Spleen (tissue), 11 donors: ENCODE results near the gene RIPK4. TPM values are rescaled to one million over a fixed set of nuclear protein-coding genes. Genes with fewer than 3 reads are reported as not detected.

Experiments
- DNase-seq: peaks from one replicate; pipeline ENCODE4 v3.0.0-alpha.2; 2020
- H3K27ac ChIP-seq, 8 donors: fragments of 200-600 bp; sonication (generic) in 7 of 8; 1 replicate in 4 of 8; 2 replicates in 4 of 8; pipeline versions ENCODE4 v1.5.0 to v1.8.0; 2016 to 2021; ENCODE audit warnings: inconsistent platforms in 4 of 8, mild to moderate bottlenecking in 4 of 8, moderate library complexity in 1 of 8
- H3K27me3 ChIP-seq, 7 donors: fragments of 200-600 bp; sonication (generic) in 6 of 7; replicated peaks in 1 of 7; 1 replicate in 4 of 7; 2 replicates in 3 of 7; pipeline versions ENCODE4 v1.5.0 to v1.8.0; 2016 to 2021; ENCODE audit warnings: inconsistent platforms in 3 of 7, mild to moderate bottlenecking in 1 of 7
- H3K36me3 ChIP-seq, 6 donors: fragments of 200-600 bp; sonication (generic) in 5 of 6; 1 replicate in 4 of 6; 2 replicates in 2 of 6; pipeline versions ENCODE4 v1.5.0 to v1.8.0; 2016 to 2021; ENCODE audit warnings: inconsistent platforms in 2 of 6
- H3K4me1 ChIP-seq, 6 donors: fragments of 200-600 bp; sonication (generic) in 5 of 6; 1 replicate in 3 of 6; 2 replicates in 3 of 6; pipeline versions ENCODE4 v1.5.0 to v1.8.0; 2016 to 2021; ENCODE audit warnings: inconsistent platforms in 3 of 6
- H3K4me3 ChIP-seq, 8 donors: fragments of 200-600 bp; sonication (generic) in 7 of 8; 1 replicate in 4 of 8; 2 replicates in 4 of 8; pipeline versions ENCODE4 v1.5.0 to v1.8.0; 2016 to 2021; ENCODE audit warnings: inconsistent platforms in 4 of 8, mild to moderate bottlenecking in 4 of 8, moderate library complexity in 2 of 8
- H3K9me3 ChIP-seq, 8 donors: fragments of 200-600 bp; sonication (generic) in 7 of 8; 1 replicate in 4 of 8; 2 replicates in 4 of 8; pipeline versions ENCODE4 v1.5.0 to v1.8.0; 2016 to 2021; ENCODE audit warnings: inconsistent platforms in 4 of 8
- POLR2A ChIP-seq, 3 donors: fragments of 450-650 bp; IDR thresholded peaks; one replicate each; pipeline ENCODE4 v1.5.1; 2017; ENCODE audit warnings: antibody characterized with exemption in 3 of 3, mild to moderate bottlenecking in 1 of 3
- POLR2AphosphoS5 ChIP-seq, 3 donors: sonication (generic); formaldehyde crosslinking; IDR thresholded peaks; one replicate each; pipeline ENCODE4 v1.5.1; 2017; ENCODE audit warnings: antibody characterized with exemption in 3 of 3
- WGBS, 5 donors: extraction: QIAGEN DNeasy Blood & Tissue Kit in 3 of 5; methylation state at CpG; one replicate each; pipeline versions ENCODE4 v1.1.5 to v1.1.7; 2013 to 2018; 5-methylcytosine and 5-hydroxymethylcytosine counted together
- intact Hi-C: fragments of 100-400 bp; cut with DNase I; formaldehyde crosslinking; loops from one replicate; pipeline ENCODE4 v1.15.0; 2023; ENCODE audit warnings: low total_unique reads
- polyA plus RNA-seq, 3 donors: library from polyadenylated mRNA; stranded (reverse); fragments of 200-250 nt; gene quantifications; one replicate each; pipeline ENCODE4 v1.2.1, GENCODE V29; 2013
- total RNA-seq, 7 donors: library from RNA; depleted of rRNA in 3 of 7; stranded (reverse); fragments of >200 nt in 3 of 7; fragmentation: NEBNext Ultra II Directional in 4 of 7; extraction: Animal tissue kit (Norgen Biotek cat#: 25700) in 4 of 7; gene quantifications; one replicate each; pipeline versions ENCODE4 v1.1.0 to v1.2.1, GENCODE V29; 2016 to 2021
- TF ChIP-seq, protein P1 (sequence below), 11 experiments: fragments of 200-600 bp in 7 of 11; fragments of 450-650 bp in 4 of 11; sonication (generic) in 4 of 11; IDR thresholded peaks in 8 of 11; conservative IDR thresholded peaks in 3 of 11; 1 replicate in 7 of 11; 2 replicates in 4 of 11; pipeline versions ENCODE4 v1.4.0 to v1.8.0; 2016 to 2021; ENCODE audit warnings: antibody characterized with exemption in 11 of 11, inconsistent platforms in 4 of 11, mild to moderate bottlenecking in 1 of 11
- donor health status: healthy with polysubstance abuse.
- donor health status: DM: no; HTN: no; CAD: no; lungs with moderate emphysema.
- donor health status: DM: no; HTN: no; CAD: no.
- donor health status: Bipolar disorder and iron deficiency.
- donor health status: healthy.
- donor health status: DM: no; HTN: no; CAD: no.
- donor health status: DM: yes; HTN: yes; CAD: no.

RIPK4 gene
- total and polyA plus RNA-seq, 10 donors = 0.02 to 0.06 (median 0.06) TPM; not detected in 7

DNA sequence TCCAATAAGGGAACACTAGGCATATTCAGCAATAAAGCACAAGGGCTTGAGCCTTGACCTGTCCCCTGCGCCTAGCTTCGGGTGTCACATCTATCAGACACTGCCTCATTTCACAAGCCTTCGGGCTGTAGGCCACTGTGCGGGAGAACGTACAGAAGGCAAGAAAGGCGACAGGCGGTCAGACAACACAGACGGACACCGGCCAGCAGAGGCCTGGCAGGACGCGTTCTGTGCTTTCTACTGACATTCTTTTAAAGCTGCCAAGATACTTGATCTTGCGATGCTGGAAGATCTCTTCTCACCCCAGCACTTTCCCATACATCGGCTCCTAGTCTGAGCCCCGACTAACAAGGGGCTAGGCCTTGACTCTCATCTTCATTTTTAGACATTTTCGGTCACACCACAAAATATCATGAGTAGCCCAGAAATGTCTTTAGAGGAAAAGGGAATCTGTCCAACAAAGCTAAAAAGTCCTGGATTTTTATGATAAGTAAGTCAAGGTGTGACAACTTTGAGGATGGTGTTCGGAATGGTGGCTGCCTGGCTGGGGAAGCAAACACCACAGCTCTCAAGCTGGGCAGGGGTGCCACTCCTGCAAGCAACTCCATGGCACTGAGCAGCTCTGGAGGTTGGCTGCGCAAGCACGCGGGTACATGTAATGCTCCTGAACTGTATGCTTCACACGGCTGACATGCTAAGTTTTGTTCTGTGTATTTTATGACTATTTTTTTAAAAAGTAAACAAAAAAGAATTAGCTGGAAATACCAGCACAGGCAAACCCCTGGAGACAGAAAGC lies 18.7 kb downstream of the RIPK4 start:
- DNase-seq = peak; percentile 47
- WGBS, 5 donors = 87 to 97% (median 91%) methylated on average over 20 of the region's 20 CpGs

DNA sequence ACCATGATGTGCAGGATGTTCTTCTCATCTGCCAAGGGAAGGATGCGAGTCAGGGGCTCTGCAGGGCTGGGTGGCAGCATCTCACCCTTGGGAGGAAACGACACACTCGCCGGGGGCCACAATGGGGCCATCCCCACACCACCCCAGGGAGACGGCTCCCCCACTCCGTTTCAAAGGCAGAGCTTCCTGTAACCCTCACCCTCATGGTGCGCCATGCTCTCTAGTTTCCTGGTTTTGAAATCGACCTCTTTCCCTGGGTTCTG lies 20.2 kb downstream of the RIPK4 start:
- no peak for DNase-seq

More for the DNA sequence above, 18.7 kb downstream of the RIPK4 start:
- Histone ChIP-seq H3K9me3 (no peaks in the 10 kb centered on the region), H3K36me3 (no peaks in the 10 kb centered on the region), H3K4me3 (no peak overlapping the region), H3K4me1 (no peaks in the 10 kb centered on the region), H3K27ac (no peak overlapping the region), H3K27me3 (peaks cover 0 to 29% (median 0%) of the 10 kb centered on the region in 7 donors)
- intact Hi-C loops = no loop called here
- TF ChIP-seq POLR2AphosphoS5 (IDR thresholded peaks at IDR 0.05) = no peak
- TF ChIP-seq POLR2A (IDR thresholded peaks at IDR 0.05) = no peak
- TF ChIP-seq, protein P1, sequence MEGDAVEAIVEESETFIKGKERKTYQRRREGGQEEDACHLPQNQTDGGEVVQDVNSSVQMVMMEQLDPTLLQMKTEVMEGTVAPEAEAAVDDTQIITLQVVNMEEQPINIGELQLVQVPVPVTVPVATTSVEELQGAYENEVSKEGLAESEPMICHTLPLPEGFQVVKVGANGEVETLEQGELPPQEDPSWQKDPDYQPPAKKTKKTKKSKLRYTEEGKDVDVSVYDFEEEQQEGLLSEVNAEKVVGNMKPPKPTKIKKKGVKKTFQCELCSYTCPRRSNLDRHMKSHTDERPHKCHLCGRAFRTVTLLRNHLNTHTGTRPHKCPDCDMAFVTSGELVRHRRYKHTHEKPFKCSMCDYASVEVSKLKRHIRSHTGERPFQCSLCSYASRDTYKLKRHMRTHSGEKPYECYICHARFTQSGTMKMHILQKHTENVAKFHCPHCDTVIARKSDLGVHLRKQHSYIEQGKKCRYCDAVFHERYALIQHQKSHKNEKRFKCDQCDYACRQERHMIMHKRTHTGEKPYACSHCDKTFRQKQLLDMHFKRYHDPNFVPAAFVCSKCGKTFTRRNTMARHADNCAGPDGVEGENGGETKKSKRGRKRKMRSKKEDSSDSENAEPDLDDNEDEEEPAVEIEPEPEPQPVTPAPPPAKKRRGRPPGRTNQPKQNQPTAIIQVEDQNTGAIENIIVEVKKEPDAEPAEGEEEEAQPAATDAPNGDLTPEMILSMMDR (IDR thresholded peaks at IDR 0.05 in 8 of 11, conservative IDR thresholded peaks at IDR 0.05 in 3 of 11) = no peak

DNA sequence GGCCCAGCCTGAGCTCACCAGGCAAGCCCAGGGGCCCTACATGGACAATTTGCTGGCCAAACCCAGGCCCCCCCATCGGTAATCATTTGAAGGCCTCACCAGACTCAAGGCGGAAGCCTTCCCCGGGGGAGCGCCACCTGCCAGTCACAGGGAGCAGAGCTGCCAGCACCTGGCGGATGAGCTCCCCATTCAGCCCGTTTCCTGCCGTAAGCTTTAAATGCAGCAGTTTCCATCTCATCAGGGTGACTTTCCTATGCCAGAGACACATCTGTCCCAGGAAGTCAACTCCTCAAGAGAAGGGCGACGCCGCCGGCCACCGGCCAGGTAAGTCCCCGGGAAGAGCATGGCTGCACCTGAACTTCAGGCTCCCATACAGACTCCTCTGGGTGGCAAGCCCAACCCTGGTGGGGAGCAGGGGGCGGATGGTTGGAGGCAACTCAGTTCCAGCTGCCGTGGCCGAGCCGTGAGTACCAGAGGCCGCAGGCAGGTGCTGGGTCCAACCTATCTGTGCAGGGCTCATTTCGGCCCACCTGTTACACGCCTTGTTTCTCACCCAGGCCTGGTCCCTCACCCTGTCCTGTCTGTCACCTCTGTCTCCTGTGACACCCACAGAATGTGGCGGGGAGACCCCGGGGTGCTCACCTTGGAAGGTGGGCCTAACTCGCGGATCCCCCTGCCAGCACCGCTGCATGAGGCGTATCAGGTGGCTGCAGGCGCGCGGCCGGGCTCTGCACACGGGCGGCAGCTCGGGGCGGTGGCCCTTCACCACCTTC lies 20.7 kb downstream of the RIPK4 start:
- intact Hi-C loops = no loop called here
- no peaks in the 10 kb centered on the region for H3K4me1 ChIP-seq
- TF ChIP-seq POLR2AphosphoS5 (IDR thresholded peaks at IDR 0.05) (no peak), POLR2A (IDR thresholded peaks at IDR 0.05) (no peak)
- TF ChIP-seq, protein P1 (IDR thresholded peaks at IDR 0.05 in 8 of 11, conservative IDR thresholded peaks at IDR 0.05 in 3 of 11) = no peak
- DNase-seq = no peak
- no peaks in the 10 kb centered on the region for H3K9me3 ChIP-seq
- H3K4me3 ChIP-seq = no peak overlapping the region
- H3K27me3 ChIP-seq = peaks cover 0 to 37% (median 0%) of the 10 kb centered on the region in 7 donors
- H3K36me3 ChIP-seq = no peaks in the 10 kb centered on the region
- 89 to 96% (median 92%) methylated on average over 21 to 34 of the region's 34 CpGs for WGBS, 5 donors
- H3K27ac ChIP-seq = no peak overlapping the region

More for the DNA sequence above, 20.2 kb downstream of the RIPK4 start:
- Histone ChIP-seq H3K4me3 (no peak overlapping the region), H3K4me1 (no peaks in the 10 kb centered on the region), H3K9me3 (no peaks in the 10 kb centered on the region), H3K27me3 (peaks cover 0 to 35% (median 0%) of the 10 kb centered on the region in 7 donors), H3K36me3 (no peaks in the 10 kb centered on the region), H3K27ac (no peak overlapping the region)
- TF ChIP-seq POLR2AphosphoS5 (IDR thresholded peaks at IDR 0.05) = no peak
- TF ChIP-seq, protein P1 (IDR thresholded peaks at IDR 0.05 in 8 of 11, conservative IDR thresholded peaks at IDR 0.05 in 3 of 11) = no peak
- TF ChIP-seq POLR2A (IDR thresholded peaks at IDR 0.05) = no peak
- 44 to 79% (median 59%) methylated on average over 4 to 8 of the region's 8 CpGs for WGBS, 5 donors
- intact Hi-C loops = no loop called here
